GM20431 (cell line): ENCODE data around the gene GMCL2.

Experiments used
- in situ Hi-C: fragments of 300-500 bp; cut with MseI, MboI; formaldehyde crosslinking; loops from one replicate; pipeline ENCODE4 v1.15.0; 2020; ENCODE audit warnings: low sequenced_read_pairs; ENCODE audit not compliant: unreplicated experiment

The GMCL2 gene

GRCh38 chr5:178223196-178223773, 36.1 kb upstream of the GMCL2 start:
- in situ Hi-C loops = no loop called here

GRCh38 chr5:178222292-178222691, 35.1 kb upstream of the GMCL2 start:
- in situ Hi-C loops = no loop called here

DNA sequence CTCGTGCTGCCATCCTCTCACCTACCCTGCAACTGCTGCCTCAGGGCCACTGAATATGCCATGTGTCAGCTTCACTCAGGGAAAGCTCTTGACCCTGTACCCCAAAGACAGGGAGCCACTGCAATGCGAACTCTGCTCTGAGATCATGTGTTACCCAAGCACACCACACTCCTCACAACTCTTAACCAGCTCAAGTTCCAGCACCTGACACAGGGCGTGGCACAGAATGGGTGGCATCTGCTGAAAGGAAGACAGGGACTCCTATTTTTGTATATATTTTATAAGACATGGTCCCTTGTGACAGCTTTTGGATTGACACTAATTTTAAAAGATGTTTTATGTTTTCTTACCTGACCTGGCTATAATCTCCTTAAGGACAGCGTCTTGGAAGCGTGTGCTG, 34.7 kb upstream of the GMCL2 start:
- in situ Hi-C loops = no loop called here

- in situ Hi-C loops = no loop called here
Observed at GRCh38 chr5:178221282-178221681, 34.1 kb upstream of the GMCL2 start.

GRCh38 chr5:178218827-178219226, 31.7 kb upstream of the GMCL2 start:
- in situ Hi-C loops = no loop called here

DNA sequence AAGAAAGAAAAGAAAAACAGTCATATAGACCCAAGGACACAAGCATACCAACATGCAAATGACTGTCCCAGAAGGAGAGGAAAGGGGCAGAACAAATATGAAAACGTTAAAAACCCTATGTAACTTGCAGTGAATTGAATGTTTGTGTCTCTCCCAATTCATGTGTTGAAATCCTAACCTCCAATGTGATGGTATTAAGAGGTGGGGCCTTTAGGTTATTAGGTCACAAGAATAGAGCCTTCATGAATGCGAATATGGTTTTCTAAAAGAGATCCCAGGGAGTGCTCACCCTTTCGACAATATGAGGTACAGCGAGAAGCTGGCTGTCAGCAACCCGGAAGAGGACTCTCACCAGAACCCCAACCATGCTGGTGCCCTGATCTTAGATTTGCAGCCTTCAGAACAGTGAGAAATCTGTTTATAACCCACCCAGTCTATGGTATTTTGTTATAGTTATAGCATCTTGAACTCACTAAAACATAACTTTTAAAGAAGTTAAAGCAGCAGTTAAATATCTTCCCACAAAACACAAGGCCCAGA, 31.1 kb upstream of the GMCL2 start:
- in situ Hi-C loops = no loop called here

- in situ Hi-C loops = no loop called here
Observed at GRCh38 chr5:178216779-178217178, 29.6 kb upstream of the GMCL2 start.

GRCh38 chr5:178216088-178216534, 28.9 kb upstream of the GMCL2 start:
- in situ Hi-C loops = no loop called here

DNA sequence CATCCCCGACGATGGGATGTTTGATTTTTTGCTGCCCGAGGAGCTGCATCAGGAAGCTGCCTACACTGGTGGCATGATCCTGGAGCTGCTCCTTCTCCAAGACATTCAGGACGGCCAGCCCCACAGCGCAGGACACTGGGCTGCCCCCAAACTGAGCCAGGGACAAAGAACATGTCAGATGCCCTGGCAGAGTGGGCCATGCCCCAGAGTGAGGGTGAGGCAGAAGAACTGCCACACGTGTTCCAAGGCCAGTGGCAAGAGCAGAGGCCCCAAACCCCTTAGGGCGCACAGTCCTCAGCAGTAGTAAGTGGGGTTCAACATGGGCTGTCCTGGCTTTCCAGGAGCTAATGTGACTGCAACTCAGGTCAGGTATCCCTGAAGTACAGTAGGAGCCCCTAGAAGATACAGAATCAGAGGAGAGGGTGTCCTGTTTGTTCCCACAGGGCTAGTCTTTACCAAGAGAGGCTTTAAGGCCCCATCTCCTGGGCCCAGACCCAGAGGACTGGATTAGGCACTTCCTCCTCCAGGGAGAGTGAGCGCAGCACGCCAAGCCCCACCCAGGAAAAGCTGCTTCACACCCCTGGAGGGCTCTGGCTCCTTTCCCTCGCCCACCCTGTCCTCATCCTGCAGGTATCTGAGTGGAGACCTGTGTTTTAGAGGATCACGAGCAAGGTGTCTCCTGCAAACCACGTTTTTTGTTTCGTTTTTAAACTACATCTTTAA, 28.3 kb upstream of the GMCL2 start:
- in situ Hi-C loops = no loop called here

GRCh38 chr5:178214160-178214803, 27.1 kb upstream of the GMCL2 start:
- in situ Hi-C loops = no loop called here

GRCh38 chr5:178213748-178214151, 26.6 kb upstream of the GMCL2 start:
- in situ Hi-C loops = no loop called here

DNA sequence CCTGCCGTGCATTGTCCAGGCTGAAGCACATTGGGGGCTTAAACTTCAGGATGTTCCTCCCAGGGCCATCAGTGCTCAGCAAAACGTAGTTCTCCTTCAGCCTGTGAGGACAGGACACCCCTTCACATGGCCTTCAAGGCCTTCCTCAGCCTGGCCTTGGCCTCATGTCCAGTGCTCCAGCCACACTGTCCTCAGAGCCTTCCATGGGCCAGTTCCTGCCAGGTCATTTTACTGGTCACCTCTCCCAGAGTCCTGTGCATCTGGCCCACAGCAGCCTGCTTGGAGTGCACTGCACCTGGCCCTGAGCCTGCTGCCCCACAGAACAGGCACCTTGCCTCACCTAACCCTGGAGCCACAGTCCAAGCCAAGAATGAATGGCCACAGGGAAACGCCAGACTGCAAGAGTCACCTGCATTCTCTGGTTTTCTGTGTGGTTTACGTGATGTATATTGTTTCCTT, 25.9 kb upstream of the GMCL2 start:
- in situ Hi-C loops = no loop called here

GRCh38 chr5:178212241-178213002, 25.3 kb upstream of the GMCL2 start:
- in situ Hi-C loops = no loop called here

DNA sequence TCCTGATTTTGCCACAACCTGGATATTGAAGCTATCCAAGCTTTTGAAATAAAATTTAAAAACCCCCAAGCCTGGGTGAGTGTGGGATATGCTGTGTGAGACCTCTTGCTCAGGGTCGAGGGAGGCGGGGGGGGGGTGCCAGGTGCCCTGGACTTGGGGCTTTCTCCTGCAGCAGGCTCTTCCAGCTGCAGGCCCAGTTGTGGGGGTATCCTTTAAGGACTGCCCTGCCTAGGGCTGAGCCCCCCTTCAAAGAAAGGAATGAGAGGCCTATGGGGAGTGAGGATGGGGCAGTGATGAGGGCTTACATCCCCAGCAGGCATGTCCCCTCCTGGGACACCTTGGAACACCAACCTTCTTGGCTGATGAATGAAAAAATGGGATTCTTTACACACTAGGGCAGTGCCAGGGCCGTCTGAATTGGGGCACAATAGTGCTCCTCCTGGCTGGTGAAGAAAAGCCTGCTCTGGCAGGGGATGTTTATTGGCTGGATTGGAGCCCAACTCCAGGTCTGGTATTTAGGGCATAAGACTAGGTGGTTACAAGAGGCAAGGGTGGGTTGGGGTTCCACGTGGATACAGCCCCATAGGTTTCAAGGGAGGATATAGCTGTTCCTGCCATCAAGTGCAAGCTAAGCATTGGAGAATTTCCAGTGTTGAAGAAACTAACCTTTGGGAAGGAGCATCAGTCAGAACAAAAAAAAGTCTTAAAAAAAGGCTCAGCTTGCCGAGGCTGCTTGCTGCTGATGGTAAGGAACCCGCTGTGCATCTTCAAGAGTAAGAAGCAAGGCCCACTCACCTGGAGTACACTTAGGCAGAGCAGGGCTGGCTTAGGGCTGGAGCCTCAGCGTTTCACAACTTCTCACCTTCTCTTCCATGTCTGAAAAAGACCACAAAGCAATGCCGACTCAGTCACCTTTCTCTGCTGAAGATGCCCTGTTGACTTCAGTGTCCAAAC, 24.2 kb upstream of the GMCL2 start:
- in situ Hi-C loops = no loop called here

GRCh38 chr5:178210686-178211085, 23.5 kb upstream of the GMCL2 start:
- in situ Hi-C loops = no loop called here

GRCh38 chr5:178210073-178210535, 22.9 kb upstream of the GMCL2 start:
- in situ Hi-C loops = no loop called here

GRCh38 chr5:178209334-178210072, 22.3 kb upstream of the GMCL2 start:
- in situ Hi-C loops = no loop called here

- in situ Hi-C loops = no loop called here
Observed at GRCh38 chr5:178208540-178209227, 21.5 kb upstream of the GMCL2 start.
